Urinary bladder (tissue), 2 donors: ENCODE data around the gene BRI3. TPM values are rescaled to one million over a fixed set of nuclear protein-coding genes. Genes with fewer than 3 reads are reported as not detected.

Experiments used
- polyA plus RNA-seq: library from polyadenylated mRNA; stranded (reverse); fragments of 200-250 nt; gene quantifications from one replicate; pipeline ENCODE4 v1.2.3, GENCODE V29; 2013
- total RNA-seq: library from RNA; depleted of rRNA; stranded (reverse); fragments of >200 nt; gene quantifications from one replicate; pipeline ENCODE4 v1.2.3, GENCODE V29; 2014
- donor health status: healthy.

Gene BRI3
- total and polyA plus RNA-seq, 2 donors: 20.8 to 188 TPM

Other genes starting within 250 kb of the BRI3 start
- 12.4 TPM for gene LMTK2, start 174.8 kb upstream of the BRI3 start, total RNA-seq
- gene LMTK2, start 174.8 kb upstream of the BRI3 start, polyA plus RNA-seq: 6.8 TPM
- not detected for gene BHLHA15, start 70.2 kb upstream of the BRI3 start, total RNA-seq
- gene BHLHA15, start 70.2 kb upstream of the BRI3 start, polyA plus RNA-seq: not detected
- 9.0 TPM for gene TECPR1, start 29.5 kb upstream of the BRI3 start, total RNA-seq
- 14.2 TPM for gene TECPR1, start 29.5 kb upstream of the BRI3 start, polyA plus RNA-seq
- 4.9 TPM for gene BAIAP2L1, start 119.4 kb downstream of the BRI3 start, total RNA-seq
- gene BAIAP2L1, start 119.4 kb downstream of the BRI3 start, polyA plus RNA-seq: 3.7 TPM